Mononuclear cell (primary cell): ENCODE results near the gene FAM199X. TPM values are rescaled to one million over a fixed set of nuclear protein-coding genes. Genes with fewer than 3 reads are reported as not detected.
"Not testable (repeated sequence)": the region's sequence is repeated elsewhere in the genome, so short reads cannot be mapped to it uniquely, and the experiment has no call there.

Experiments
- H3K27me3 ChIP-seq: 2 replicates; pipeline ENCODE4 v1.6.0; 2011; ENCODE audit warnings: low read length, control low read depth; ENCODE audit not compliant: insufficient read depth
- H3K4me1 ChIP-seq: 2 replicates; pipeline ENCODE4 v1.5.1; 2011; ENCODE audit warnings: mild to moderate bottlenecking, low read length, control low read depth; ENCODE audit not compliant: insufficient read depth
- H3K4me3 ChIP-seq: 2 replicates; pipeline ENCODE4 v1.5.1; 2011; ENCODE audit warnings: mild to moderate bottlenecking, low read length, moderate library complexity
- H3K9me3 ChIP-seq: 2 replicates; pipeline ENCODE4 v1.5.1; 2011; ENCODE audit warnings: low read depth, mild to moderate bottlenecking, control low read depth, low read length
- total RNA-seq: library from RNA; depleted of rRNA; stranded (reverse); fragments of >200 nt; gene quantifications from one replicate; pipeline ENCODE4 v1.2.3, GENCODE V29; 2012

FAM199X gene
- total RNA-seq, 1 donor = 35.3 TPM

DNA sequence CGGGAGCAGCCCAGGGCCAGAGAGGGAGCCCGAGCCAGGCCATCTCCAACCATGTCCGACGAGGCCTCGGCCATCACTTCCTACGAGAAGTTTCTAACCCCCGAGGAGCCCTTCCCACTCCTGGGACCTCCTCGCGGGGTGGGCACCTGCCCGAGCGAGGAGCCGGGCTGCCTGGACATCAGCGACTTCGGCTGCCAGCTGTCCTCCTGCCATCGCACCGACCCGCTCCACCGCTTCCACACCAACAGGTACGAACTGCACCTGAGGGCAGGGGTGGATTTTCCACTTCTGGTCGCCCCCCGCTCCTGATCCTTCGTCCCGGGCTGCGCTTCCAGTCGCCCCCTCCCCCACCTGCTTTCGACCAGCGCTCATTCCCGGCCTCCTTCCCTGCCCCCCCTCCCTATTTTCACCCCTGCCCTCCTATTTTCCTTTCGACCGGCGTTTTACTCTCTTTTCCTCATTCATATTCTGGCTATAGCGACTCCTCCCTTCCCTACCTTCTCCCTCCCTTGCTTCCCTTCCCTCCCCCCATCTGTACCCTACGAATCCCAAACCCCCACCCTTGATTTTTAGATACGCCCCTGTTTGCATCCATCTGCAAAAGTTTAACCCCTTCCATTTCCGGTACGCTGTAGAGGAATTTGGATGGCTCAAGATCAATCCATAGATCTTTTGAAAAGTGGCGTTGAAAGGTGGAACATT, 633 bp downstream of the FAM199X start:
- Histone ChIP-seq H3K9me3 (no peaks in the 10 kb centered on the region), H3K27me3 (no peaks in the 10 kb centered on the region), H3K4me3 (peak overlapping the region; percentile 67), H3K4me1 (peaks cover 23% of the 10 kb centered on the region)

GRCh38 chrX:104168127-104168526, 1.9 kb downstream of the FAM199X start:
- Histone ChIP-seq H3K9me3 (no peaks in the 10 kb centered on the region), H3K4me1 (peaks cover 23% of the 10 kb centered on the region), H3K4me3 (no peak overlapping the region), H3K27me3 (no peaks in the 10 kb centered on the region)

- Histone ChIP-seq H3K27me3 (no peaks in the 10 kb centered on the region), H3K4me3 (no peak overlapping the region), H3K4me1 (peaks cover 16% of the 10 kb centered on the region), H3K9me3 (no peaks in the 10 kb centered on the region)
Observed at GRCh38 chrX:104172121-104172520, 5.9 kb downstream of the FAM199X start.

DNA sequence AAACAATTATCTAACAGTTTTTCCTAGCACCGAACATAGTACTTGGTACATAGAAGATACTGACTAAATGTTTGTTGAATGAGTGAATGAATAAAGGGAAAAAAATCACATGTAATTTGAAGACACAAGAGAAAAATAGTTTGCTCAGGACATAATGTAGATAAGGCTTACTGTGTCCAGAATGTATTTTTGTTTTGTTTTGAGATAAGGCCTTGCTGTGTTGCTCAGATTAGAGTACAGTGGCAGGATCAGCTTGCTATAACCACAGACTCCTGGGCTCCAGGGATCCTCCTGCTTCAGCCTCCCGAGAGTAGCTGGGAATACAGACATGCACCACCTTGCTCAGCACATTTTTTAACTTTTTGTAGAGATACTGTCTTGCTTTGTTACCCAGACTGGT, 6.5 kb downstream of the FAM199X start:
- Histone ChIP-seq H3K9me3 (no peaks in the 10 kb centered on the region), H3K4me3 (no peak overlapping the region), H3K27me3 (no peaks in the 10 kb centered on the region), H3K4me1 (peaks cover 9% of the 10 kb centered on the region)

- H3K4me3 ChIP-seq = no peak overlapping the region
- H3K9me3 ChIP-seq = no peaks in the 10 kb centered on the region
- peaks cover 3% of the 10 kb centered on the region for H3K4me1 ChIP-seq
- H3K27me3 ChIP-seq = no peaks in the 10 kb centered on the region
Observed at GRCh38 chrX:104173841-104174240, 7.6 kb downstream of the FAM199X start.

DNA sequence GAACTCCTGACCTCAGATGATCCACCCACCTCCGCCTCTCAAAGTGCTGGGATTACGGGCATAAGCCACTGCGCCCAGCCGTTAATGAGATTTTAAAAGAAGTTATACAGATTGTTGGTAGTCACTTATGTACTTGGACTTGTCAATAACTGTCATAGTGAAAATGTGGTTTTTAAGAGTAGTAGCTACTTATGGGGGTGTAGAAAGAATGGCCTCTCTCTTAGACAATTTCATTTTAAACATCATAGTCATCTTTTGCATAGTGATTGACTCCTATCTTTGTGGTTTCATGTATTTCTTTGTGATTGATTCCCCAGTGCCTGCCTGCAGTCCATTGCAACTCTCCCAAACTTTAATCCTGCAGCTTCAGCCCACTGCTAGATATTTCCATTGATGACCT, 17.4 kb downstream of the FAM199X start:
- no peak overlapping the region for H3K4me3 ChIP-seq
- no peaks in the 10 kb centered on the region for H3K4me1 ChIP-seq
- H3K27me3 ChIP-seq = no peaks in the 10 kb centered on the region
- H3K9me3 ChIP-seq = no peaks in the 10 kb centered on the region

DNA sequence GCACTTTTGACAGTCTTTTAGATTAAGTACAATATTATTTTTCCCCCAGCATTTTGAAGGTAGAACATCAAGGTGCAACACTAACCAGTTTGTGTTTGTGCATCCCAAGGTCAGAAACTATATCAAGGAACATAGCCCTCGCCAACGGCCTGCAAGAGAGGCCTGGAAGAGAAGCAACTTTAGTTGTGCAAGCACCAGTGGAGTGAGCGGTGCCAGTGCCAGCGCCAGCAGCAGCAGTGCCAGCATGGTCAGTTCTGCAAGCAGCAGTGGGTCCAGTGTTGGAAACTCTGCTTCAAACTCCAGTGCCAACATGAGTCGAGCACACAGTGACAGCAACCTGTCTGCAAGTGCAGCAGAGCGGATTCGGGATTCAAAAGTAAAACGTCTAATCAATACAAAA, 21.7 kb downstream of the FAM199X start:
- Histone ChIP-seq H3K9me3 (no peaks in the 10 kb centered on the region), H3K4me1 (no peaks in the 10 kb centered on the region), H3K4me3 (no peak overlapping the region), H3K27me3 (no peaks in the 10 kb centered on the region)

DNA sequence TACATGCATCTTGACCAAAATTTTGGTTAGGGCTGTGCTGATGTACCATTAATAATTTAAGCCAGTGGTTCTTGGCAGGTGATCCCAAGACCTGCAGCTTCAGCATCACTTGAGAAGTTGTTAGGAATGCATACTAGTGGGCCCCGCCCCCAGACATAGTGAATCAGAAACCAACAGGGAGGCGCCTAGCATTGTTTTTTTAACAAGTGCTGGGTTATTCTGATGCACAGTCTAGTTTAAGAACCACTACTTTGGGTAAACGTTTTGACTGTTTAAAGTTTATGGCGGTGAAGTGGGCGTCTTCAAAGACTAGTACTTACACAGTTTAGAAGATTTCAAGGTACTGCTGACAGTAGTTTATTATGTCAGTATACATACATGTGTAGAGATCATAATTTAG, 23.6 kb downstream of the FAM199X start:
- H3K9me3 ChIP-seq = no peaks in the 10 kb centered on the region
- no peak overlapping the region for H3K4me3 ChIP-seq
- no peaks in the 10 kb centered on the region for H3K4me1 ChIP-seq
- H3K27me3 ChIP-seq = no peaks in the 10 kb centered on the region

- Histone ChIP-seq H3K9me3 (no peaks in the 10 kb centered on the region), H3K4me3 (no peak overlapping the region), H3K27me3 (no peaks in the 10 kb centered on the region), H3K4me1 (no peaks in the 10 kb centered on the region)
Observed at GRCh38 chrX:104193485-104193884, 27.2 kb downstream of the FAM199X start.

DNA sequence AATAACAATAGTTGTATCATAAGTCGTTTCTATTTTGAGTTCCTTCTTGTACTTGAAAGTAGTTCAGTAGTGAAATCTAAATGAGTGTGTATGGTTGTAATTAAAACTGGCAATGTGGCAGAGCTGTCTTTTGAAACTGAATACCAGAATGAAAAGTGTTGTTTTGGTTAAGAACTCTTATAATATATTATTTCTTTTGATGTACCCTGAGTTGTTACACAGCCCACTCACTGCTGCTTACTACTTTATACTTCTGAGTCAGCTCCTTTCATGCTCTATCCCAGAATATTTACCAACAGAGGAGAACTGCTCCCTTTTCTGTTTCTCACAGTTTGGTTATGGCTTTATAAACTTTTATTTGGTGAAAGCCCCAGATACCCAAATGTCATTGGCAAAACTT, 28.8 kb downstream of the FAM199X start:
- no peaks in the 10 kb centered on the region for H3K27me3 ChIP-seq
- no peak overlapping the region for H3K4me3 ChIP-seq
- no peaks in the 10 kb centered on the region for H3K9me3 ChIP-seq
- H3K4me1 ChIP-seq = no peaks in the 10 kb centered on the region

DNA sequence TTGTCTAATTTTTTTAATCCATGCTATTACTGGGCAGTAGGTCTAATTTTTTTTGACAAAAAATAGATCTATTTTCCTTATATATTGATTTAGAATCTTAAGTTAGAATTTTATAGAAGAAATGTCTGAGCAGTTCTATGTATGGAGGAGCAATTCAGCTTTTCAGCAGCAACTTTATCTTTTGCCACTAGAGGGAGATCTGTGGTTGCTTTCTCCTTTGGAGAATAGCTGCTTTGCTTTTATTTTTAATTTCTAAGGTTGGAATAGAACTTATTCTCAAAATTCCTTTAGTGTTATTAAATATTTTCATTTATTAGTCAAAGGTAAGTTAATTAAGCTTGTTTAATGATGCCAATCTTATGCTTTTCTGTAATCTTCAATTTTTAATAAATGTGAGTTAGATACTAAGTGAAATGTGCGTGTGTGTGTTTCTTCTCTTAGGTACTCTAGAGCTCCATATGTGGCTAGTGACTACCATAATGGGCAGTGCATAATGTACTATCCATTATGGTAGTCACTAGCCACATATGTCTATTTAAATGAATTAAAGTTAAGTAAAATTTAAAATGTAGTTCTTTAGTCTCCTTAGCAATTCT, 29.3 kb downstream of the FAM199X start:
- no peaks in the 10 kb centered on the region for H3K27me3 ChIP-seq
- H3K4me3 ChIP-seq = no peak overlapping the region
- H3K9me3 ChIP-seq = no peaks in the 10 kb centered on the region
- no peaks in the 10 kb centered on the region for H3K4me1 ChIP-seq

DNA sequence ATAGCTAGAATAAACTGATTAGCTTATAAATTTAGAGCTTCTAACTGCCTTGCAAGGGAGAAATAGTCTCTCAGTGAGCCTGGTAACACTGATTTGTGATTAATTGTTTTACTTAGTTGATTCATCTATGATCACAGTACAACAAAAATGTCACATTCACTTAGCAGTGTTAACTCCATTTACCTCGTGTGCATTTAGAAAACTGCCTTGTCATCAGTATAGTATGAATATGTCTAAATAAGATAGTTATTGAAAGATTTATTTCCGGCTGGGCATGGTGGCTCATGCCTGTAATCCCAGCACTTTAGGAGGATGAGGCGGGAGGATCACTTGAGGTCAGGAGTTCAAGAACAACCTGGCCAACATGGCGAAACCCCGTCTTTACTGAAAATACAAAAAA, 39.3 kb downstream of the FAM199X start:
- Histone ChIP-seq H3K27me3 (no peaks in the 10 kb centered on the region), H3K4me3 (no peak overlapping the region)

DNA sequence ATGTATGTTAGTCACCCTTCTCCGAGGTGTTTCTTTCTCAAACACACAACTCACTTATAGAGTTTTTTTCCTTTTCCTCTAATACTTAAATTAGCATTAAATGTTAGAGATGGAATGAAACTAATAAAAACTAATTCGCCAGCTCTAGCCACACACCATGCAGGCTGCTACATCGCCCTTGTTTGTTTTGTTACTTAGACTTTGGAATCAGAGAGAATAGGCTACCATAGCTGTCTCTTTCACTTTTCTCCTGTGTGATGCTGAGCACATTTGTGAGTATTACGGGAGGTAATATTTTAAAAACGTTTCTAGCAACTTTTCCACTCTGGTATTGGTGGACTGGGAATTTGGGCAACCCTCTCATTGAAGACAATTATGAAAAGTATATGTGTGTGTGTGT, 44.9 kb downstream of the FAM199X start:
- H3K27me3 ChIP-seq = no peaks in the 10 kb centered on the region
- no peaks in the 10 kb centered on the region for H3K9me3 ChIP-seq
- no peak overlapping the region for H3K4me3 ChIP-seq
- no peaks in the 10 kb centered on the region for H3K4me1 ChIP-seq

More for the DNA sequence above, 39.3 kb downstream of the FAM199X start:
- Histone ChIP-seq H3K4me1 (no peaks in the 10 kb centered on the region), H3K9me3 (no peaks in the 10 kb centered on the region)

DNA sequence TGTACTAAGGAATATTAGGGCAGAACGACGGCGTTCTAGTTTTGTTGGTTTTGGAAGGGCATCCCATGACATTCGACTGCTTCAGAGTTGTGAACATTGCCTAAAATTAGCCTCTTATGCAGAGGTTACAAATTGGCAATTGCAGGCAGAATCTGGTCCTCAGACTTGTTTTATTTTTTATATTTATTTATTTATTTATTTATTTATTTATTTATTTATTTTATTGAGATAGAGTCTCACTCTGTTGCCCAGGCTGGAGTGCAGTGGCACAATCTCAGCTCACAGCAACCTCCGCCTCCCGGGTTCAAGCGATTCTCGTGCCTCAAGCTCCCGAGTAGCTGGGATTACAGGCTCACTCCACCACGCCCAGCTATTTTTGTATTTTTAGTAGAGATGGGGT, 63.8 kb downstream of the FAM199X start:
- H3K4me1 ChIP-seq, H3K4me3 ChIP-seq, H3K9me3 ChIP-seq, H3K27me3 ChIP-seq: not testable (repeated sequence)
